Caco-2 (cell line): ENCODE results near the gene FBXW10B. TPM values are rescaled to one million over a fixed set of nuclear protein-coding genes. Genes with fewer than 3 reads are reported as not detected.
A peak's percentile ranks its signal among the peaks of the same experiment; 100 is the strongest.
"Not testable (repeated sequence)": the region's sequence is repeated elsewhere in the genome, so short reads cannot be mapped to it uniquely, and the experiment has no call there.

ENCODE experiments used
- Bru-seq: library from RNA; stranded (reverse); fragments of 400-500 nt; gene quantifications from one replicate; lab custom pipeline; 2021; lab: Mats Ljungman, UMichigan
- BruChase-seq, 2 experiments: library from RNA; stranded (reverse); fragments of 400-500 nt; gene quantifications; one replicate each; lab custom pipeline; 2021; lab: Mats Ljungman, UMichigan
- BruUV-seq: library from RNA; stranded (reverse); fragments of 400-500 nt; replicated peaks from 2 replicates; lab custom pipeline; 2021; lab: Mats Ljungman, UMichigan
- CTCF ChIA-PET: fragments of 300-600 bp; sonication (Branson Sonifier 250); formaldehyde crosslinking; loops from one replicate; lab custom pipeline; 2022; ENCODE audit warnings: antibody characterized with exemption; lab: Charles Lee
- POLR2A ChIA-PET: fragments of 300-600 bp; sonication (Branson Sonifier 250); formaldehyde crosslinking; loops from one replicate; lab custom pipeline; 2022; ENCODE audit warnings: antibody characterized with exemption; lab: Charles Lee
- DNase-seq, 2 experiments: peaks; one replicate each; pipeline versions ENCODE4 v3.0.0 to v3.0.0-alpha.2; 2020 to 2022
- H3K27me3 ChIP-seq: replicated peaks from 2 replicates; pipeline ENCODE4 v1.6.0; 2011; ENCODE audit warnings: low read length; ENCODE audit not compliant: control insufficient read depth, insufficient read depth
- H3K36me3 ChIP-seq: 2 replicates; pipeline ENCODE4 v1.5.1; 2011; ENCODE audit warnings: low read length; ENCODE audit not compliant: control insufficient read depth, insufficient read depth
- H3K4me1 ChIP-seq: fragments of 250-450 bp; sonication (Bioruptor Pico); 2 replicates; pipeline ENCODE4 v1.5.1; 2020; ENCODE audit warnings: mild to moderate bottlenecking
- H3K4me3 ChIP-seq: 2 replicates; pipeline ENCODE4 v1.5.1; 2011; ENCODE audit warnings: low read depth, mild to moderate bottlenecking, control low read depth, low read length
- H3K9me3 ChIP-seq: fragments of 250-450 bp; sonication (Bioruptor Pico); 2 replicates; pipeline ENCODE4 v1.5.1; 2020; ENCODE audit warnings: mild to moderate bottlenecking, moderate library complexity
- H3K27ac Mint-ChIP-seq: one replicate; pipeline ENCODE4 v1.8.0; 2022; ENCODE audit warnings: mixed read lengths; ENCODE audit not compliant: unreplicated experiment
- H3K27me3 Mint-ChIP-seq: one replicate; pipeline ENCODE4 v1.8.0; 2022; ENCODE audit warnings: mixed read lengths; ENCODE audit not compliant: insufficient read depth, unreplicated experiment
- H3K36me3 Mint-ChIP-seq: one replicate; pipeline ENCODE4 v1.8.0; 2022; ENCODE audit warnings: mild to moderate bottlenecking, mixed read lengths; ENCODE audit not compliant: insufficient read depth, unreplicated experiment
- H3K4me1 Mint-ChIP-seq: one replicate; pipeline ENCODE4 v1.8.0; 2022; ENCODE audit warnings: low read depth, mixed read lengths; ENCODE audit not compliant: unreplicated experiment
- H3K4me3 Mint-ChIP-seq: one replicate; pipeline ENCODE4 v1.8.0; 2022; ENCODE audit warnings: mild to moderate bottlenecking, moderate library complexity, mixed read lengths; ENCODE audit not compliant: unreplicated experiment
- H3K9me3 Mint-ChIP-seq: one replicate; pipeline ENCODE4 v1.8.0; 2022; ENCODE audit warnings: mixed read lengths; ENCODE audit not compliant: unreplicated experiment
- intact Hi-C: fragments of 100-400 bp; cut with micrococcal nuclease; formaldehyde crosslinking; loops from one replicate; pipeline ENCODE4 v1.10.0; 2022; ENCODE audit not compliant: unreplicated experiment
- long read RNA-seq: library from polyadenylated mRNA; stranded (forward); transcript quantifications from one replicate; pipeline ENCODE4 v2.0.0, GENCODE V29; 2022
- total RNA-seq: library from RNA; stranded (reverse); gene quantifications from 2 replicates; pipeline ENCODE4 v1.2.3, GENCODE V29; 2022
- TF ChIP-seq, protein P1 (sequence below), 2 experiments: fragments of 200-600 bp in 1 of 2; IDR thresholded peaks; 1 replicate in 1 of 2; 2 replicates in 1 of 2; pipeline versions ENCODE4 v1.5.1 to v1.8.0; 2011 to 2022; ENCODE audit warnings: antibody characterized with exemption in 1 of 2, control low read depth in 1 of 2, inconsistent platforms in 1 of 2, low read depth in 1 of 2, low read length in 1 of 2, mild to moderate bottlenecking in 1 of 2, moderate library complexity in 1 of 2; ENCODE audit not compliant: insufficient read depth in 1 of 2, severe bottlenecking in 1 of 2, unreplicated experiment in 1 of 2

FBXW10B gene, protein sequence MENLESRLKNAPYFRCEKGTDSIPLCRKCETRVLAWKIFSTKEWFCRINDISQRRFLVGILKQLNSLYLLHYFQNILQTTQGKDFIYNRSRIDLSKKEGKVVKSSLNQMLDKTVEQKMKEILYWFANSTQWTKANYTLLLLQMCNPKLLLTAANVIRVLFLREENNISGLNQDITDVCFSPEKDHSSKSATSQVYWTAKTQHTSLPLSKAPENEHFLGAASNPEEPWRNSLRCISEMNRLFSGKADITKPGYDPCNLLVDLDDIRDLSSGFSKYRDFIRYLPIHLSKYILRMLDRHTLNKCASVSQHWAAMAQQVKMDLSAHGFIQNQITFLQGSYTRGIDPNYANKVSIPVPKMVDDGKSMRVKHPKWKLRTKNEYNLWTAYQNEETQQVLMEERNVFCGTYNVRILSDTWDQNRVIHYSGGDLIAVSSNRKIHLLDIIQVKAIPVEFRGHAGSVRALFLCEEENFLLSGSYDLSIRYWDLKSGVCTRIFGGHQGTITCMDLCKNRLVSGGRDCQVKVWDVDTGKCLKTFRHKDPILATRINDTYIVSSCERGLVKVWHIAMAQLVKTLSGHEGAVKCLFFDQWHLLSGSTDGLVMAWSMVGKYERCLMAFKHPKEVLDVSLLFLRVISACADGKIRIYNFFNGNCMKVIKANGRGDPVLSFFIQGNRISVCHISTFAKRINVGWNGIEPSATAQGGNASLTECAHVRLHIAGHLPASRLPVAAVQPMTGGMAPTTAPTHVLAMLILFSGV
- total RNA-seq, result not detected in 2 replicates
- Bru-seq, nascent RNA, result percentile 15 among the genes with signal in this experiment
- percentile 13 among the genes with signal in this experiment for BruChase-seq, experiment 1, labeled RNA remaining after a 2-hour chase
- BruChase-seq, experiment 2, labeled RNA remaining after a 6-hour chase, result percentile 14 among the genes with signal in this experiment
- long read RNA-seq, result 0 reads

DNA sequence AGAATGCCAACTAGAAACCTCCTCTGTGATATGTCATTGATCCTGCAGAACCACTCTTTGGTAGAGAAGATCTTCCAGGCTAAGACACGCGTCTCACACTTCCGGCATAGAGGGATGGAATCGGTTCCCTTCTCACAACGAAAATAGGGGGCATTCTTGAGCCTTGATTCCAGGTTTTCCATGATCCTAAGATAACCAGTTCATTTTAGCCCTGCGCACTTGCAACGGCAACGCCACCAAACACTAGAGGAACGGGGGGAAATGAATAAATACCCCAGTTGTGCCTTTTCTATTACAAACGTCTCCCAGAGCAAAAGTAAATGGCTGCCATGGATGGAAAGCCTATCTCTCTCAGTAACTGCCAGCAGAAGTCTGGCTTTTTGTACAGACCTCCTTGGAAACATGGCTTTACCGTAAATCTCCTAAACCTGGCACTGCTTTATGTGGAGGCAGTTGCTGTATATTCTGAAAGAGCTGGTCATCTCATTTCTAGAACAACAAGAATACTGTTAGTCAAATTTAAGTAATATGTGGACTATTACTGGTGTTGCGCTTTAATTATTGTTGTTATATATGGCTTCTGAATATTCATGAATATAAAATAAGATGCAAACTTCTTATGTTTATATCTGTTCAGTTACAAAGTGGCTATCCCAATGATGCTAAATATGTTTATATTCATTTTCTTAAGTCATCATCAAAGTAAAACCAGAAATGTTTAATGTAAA is at the start of gene FBXW10B:
TSS of gene FBXW10B (minus strand) at position 374 of the 728 bp plus-strand sequence. CDS start at position 182, 192 bp downstream.
- intact Hi-C loops, CTCF ChIA-PET, H3K4me3 ChIP-seq, H3K36me3 Mint-ChIP-seq, DNase-seq, H3K36me3 ChIP-seq, H3K27me3 ChIP-seq, H3K27ac Mint-ChIP-seq, H3K4me1 Mint-ChIP-seq, H3K9me3 Mint-ChIP-seq, H3K4me3 Mint-ChIP-seq, H3K27me3 Mint-ChIP-seq, H3K9me3 ChIP-seq, POLR2A ChIA-PET, BruUV-seq, H3K4me1 ChIP-seq: not testable (repeated sequence)

DNA sequence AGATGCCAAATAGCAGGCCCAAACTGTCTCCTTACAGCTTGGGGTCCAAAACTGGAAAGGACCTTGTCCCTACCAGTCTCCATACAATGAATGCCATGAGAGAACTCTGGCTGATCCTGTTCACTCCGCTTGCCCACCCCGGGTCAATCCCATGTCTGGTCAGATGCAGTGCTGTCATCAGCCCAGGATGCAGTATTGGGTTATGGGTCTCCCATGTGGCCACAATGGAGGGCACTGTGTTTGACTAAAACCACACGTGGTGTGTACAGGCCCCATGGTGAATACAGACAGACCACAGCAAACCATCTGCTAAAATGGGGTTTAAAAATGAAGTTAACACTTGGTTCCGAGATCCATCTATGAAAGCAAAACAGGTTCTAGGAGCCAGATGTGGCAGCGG is 44.2 kb upstream of the FBXW10B start:
- H3K9me3 ChIP-seq, result no peaks in the 10 kb centered on the region
- Mint-ChIP-seq H3K4me1 (no peaks in the 10 kb centered on the region), H3K9me3 (no peaks in the 10 kb centered on the region), H3K4me3 (no peak overlapping the region), H3K27me3 (no peaks in the 10 kb centered on the region), H3K36me3 (peaks cover 13% of the 10 kb centered on the region), H3K27ac (no peak overlapping the region)
- CTCF ChIA-PET, result no interaction called here
- DNase-seq, result no peak
- intact Hi-C loops, result no loop called here
- H3K36me3 ChIP-seq, result no peaks in the 10 kb centered on the region
- no peaks in the 10 kb centered on the region for H3K27me3 ChIP-seq
- POLR2A ChIA-PET, result no interaction called here
- TF ChIP-seq, protein P1, sequence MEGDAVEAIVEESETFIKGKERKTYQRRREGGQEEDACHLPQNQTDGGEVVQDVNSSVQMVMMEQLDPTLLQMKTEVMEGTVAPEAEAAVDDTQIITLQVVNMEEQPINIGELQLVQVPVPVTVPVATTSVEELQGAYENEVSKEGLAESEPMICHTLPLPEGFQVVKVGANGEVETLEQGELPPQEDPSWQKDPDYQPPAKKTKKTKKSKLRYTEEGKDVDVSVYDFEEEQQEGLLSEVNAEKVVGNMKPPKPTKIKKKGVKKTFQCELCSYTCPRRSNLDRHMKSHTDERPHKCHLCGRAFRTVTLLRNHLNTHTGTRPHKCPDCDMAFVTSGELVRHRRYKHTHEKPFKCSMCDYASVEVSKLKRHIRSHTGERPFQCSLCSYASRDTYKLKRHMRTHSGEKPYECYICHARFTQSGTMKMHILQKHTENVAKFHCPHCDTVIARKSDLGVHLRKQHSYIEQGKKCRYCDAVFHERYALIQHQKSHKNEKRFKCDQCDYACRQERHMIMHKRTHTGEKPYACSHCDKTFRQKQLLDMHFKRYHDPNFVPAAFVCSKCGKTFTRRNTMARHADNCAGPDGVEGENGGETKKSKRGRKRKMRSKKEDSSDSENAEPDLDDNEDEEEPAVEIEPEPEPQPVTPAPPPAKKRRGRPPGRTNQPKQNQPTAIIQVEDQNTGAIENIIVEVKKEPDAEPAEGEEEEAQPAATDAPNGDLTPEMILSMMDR (IDR thresholded peaks at IDR 0.05; ENCODE audit: insufficient read depth in 1 of 2, low read depth in 1 of 2, low read length in 1 of 2, severe bottlenecking in 1 of 2, unreplicated experiment in 1 of 2), result no peak
- no peak overlapping the region for H3K4me3 ChIP-seq
- no TSS peak for BruUV-seq
- peaks cover 18% of the 10 kb centered on the region for H3K4me1 ChIP-seq

DNA sequence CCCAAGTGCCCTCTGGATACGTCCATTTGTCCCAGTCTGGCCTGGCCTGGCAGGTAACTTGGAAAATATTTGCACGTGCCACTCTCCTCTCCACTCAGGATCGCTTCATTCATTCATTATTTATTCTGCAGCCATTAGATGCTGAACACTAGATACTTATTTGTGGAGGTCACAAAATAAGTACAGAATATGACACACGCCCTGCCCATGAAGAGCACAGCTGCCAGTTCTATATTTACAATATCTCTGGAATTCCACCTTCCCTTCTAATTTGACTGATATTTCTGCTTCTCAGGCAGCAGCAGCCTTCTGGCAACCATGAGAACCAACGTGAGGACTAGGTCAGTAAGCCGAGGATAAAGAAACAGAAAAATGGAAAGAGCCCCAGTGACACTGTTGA is 43.7 kb upstream of the FBXW10B start:
- H3K27me3 ChIP-seq, result no peaks in the 10 kb centered on the region
- H3K4me3 Mint-ChIP-seq, result no peak overlapping the region
- no peaks in the 10 kb centered on the region for H3K27me3 Mint-ChIP-seq
- peaks cover 9% of the 10 kb centered on the region for H3K36me3 Mint-ChIP-seq
- POLR2A ChIA-PET, result no interaction called here
- DNase-seq, result no peak
- BruUV-seq, result no TSS peak
- no peaks in the 10 kb centered on the region for H3K4me1 Mint-ChIP-seq
- CTCF ChIA-PET, result no interaction called here
- no peak overlapping the region for H3K4me3 ChIP-seq
- no peaks in the 10 kb centered on the region for H3K9me3 Mint-ChIP-seq
- H3K36me3 ChIP-seq, result no peaks in the 10 kb centered on the region
- TF ChIP-seq, protein P1 (IDR thresholded peaks at IDR 0.05; ENCODE audit: insufficient read depth in 1 of 2, low read depth in 1 of 2, low read length in 1 of 2, severe bottlenecking in 1 of 2, unreplicated experiment in 1 of 2), result no peak
- H3K9me3 ChIP-seq, result no peaks in the 10 kb centered on the region
- H3K4me1 ChIP-seq, result peaks cover 23% of the 10 kb centered on the region
- H3K27ac Mint-ChIP-seq, result no peak overlapping the region
- intact Hi-C loops, result no loop called here
